Mesothelial cell of epicardium (in vitro differentiated cells): ENCODE results near the gene DPAGT1. TPM values are rescaled to one million over a fixed set of nuclear protein-coding genes. Genes with fewer than 3 reads are reported as not detected.
A peak's percentile ranks its signal among the peaks of the same experiment; 100 is the strongest.
"Not testable (repeated sequence)": the region's sequence is repeated elsewhere in the genome, so short reads cannot be mapped to it uniquely, and the experiment has no call there.

ENCODE experiments used
- DNase-seq, 2 experiments: peaks; one replicate each; pipeline ENCODE4 v3.0.0; 2021; ENCODE audit warnings: low spot score in 2 of 2; ENCODE audit not compliant: unreplicated experiment in 2 of 2
- H3K27ac Mint-ChIP-seq: 2 replicates; pipeline ENCODE4 v1.8.0; 2021; ENCODE audit warnings: mixed read lengths
- H3K27me3 Mint-ChIP-seq: 2 replicates; pipeline ENCODE4 v1.8.0; 2021; ENCODE audit warnings: low read depth, mixed read lengths
- H3K36me3 Mint-ChIP-seq: 2 replicates; pipeline ENCODE4 v1.8.0; 2021; ENCODE audit warnings: mixed read lengths
- H3K4me1 Mint-ChIP-seq: 2 replicates; pipeline ENCODE4 v1.8.0; 2021; ENCODE audit warnings: mixed read lengths
- H3K4me3 Mint-ChIP-seq: 2 replicates; pipeline ENCODE4 v1.8.0; 2021; ENCODE audit warnings: mild to moderate bottlenecking, moderate library complexity, mixed read lengths
- H3K9me3 Mint-ChIP-seq: 2 replicates; pipeline ENCODE4 v1.8.0; 2021; ENCODE audit warnings: mixed read lengths
- total RNA-seq: library from RNA; stranded (reverse); gene quantifications from 3 replicates; pipeline ENCODE4 v1.2.1, GENCODE V29; 2021
- TF ChIP-seq, protein P1 (sequence below): fragments of 200-600 bp; sonication (generic); IDR thresholded peaks from one replicate; pipeline ENCODE4 v1.5.0; 2021; ENCODE audit warnings: antibody characterized with exemption; ENCODE audit not compliant: unreplicated experiment

DPAGT1 gene
- total RNA-seq, 1 donor from 2014 or later, result 47.7 TPM

DNA sequence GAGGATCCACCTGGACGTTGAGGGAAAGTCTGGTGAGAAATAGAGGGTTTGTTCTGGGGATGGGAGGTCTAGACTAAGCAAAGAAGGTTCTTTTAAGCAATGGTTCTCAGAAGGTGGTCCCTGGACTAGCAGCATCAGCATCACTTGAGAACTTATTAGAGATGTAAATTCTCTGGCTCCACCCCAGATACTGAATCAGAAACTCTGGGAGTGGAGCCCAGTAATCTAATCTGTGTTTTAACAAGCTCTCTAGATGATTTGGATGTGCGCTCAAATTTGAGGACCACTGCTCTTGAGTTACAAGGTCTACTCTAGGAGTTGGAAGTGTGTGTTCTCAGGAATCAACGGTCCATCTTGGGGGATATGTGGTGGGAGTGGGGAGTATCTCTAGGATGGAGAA lies 43.9 kb upstream of the DPAGT1 start:
- no peak overlapping the region for H3K27ac Mint-ChIP-seq
- H3K27me3 Mint-ChIP-seq, result peaks cover 56% of the 10 kb centered on the region
- no peaks in the 10 kb centered on the region for H3K9me3 Mint-ChIP-seq
- no peak overlapping the region for H3K4me3 Mint-ChIP-seq
- H3K4me1 Mint-ChIP-seq, result peaks cover 2% of the 10 kb centered on the region
- no peaks in the 10 kb centered on the region for H3K36me3 Mint-ChIP-seq
- TF ChIP-seq, protein P1, sequence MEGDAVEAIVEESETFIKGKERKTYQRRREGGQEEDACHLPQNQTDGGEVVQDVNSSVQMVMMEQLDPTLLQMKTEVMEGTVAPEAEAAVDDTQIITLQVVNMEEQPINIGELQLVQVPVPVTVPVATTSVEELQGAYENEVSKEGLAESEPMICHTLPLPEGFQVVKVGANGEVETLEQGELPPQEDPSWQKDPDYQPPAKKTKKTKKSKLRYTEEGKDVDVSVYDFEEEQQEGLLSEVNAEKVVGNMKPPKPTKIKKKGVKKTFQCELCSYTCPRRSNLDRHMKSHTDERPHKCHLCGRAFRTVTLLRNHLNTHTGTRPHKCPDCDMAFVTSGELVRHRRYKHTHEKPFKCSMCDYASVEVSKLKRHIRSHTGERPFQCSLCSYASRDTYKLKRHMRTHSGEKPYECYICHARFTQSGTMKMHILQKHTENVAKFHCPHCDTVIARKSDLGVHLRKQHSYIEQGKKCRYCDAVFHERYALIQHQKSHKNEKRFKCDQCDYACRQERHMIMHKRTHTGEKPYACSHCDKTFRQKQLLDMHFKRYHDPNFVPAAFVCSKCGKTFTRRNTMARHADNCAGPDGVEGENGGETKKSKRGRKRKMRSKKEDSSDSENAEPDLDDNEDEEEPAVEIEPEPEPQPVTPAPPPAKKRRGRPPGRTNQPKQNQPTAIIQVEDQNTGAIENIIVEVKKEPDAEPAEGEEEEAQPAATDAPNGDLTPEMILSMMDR, result no peak
- DNase-seq, result no peak

DNA sequence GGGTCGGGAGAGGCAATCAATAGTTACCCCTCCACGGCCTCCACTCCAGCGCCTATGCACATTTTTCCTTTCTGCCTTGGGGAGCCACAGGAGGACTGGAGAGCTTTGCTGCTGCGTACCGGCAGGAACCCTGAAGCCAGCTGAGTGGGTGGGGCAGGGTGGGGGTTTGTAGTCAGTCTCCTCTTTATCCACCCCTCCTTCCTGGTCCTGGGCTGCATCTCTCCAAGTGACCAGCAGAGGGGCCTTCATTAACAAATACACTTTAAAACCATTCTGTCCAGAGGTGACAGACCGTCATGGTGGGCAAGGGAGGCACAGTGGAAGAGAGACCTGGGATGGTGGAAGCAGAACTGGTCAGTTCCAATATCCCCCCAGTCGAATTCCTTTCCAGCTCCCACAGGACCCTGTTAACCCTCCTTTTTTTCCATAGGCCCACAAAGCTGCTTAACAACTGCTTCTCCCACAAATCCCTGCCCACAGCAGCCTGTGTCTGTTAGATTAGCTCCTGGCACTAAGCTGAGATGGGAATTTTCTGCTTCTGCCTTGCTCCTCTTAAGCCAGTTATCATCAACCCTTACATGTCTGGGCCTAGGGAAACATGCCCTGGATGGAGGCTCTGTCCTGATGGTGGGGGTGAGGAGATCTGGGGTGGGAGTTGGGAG lies 43.3 kb upstream of the DPAGT1 start:
- H3K4me3 Mint-ChIP-seq, result no peak overlapping the region
- H3K27ac Mint-ChIP-seq, result no peak overlapping the region
- no peaks in the 10 kb centered on the region for H3K9me3 Mint-ChIP-seq
- peaks cover 50% of the 10 kb centered on the region for H3K27me3 Mint-ChIP-seq
- DNase-seq, result peak in 1 of 2 experiments; percentile 56
- H3K36me3 Mint-ChIP-seq, result no peaks in the 10 kb centered on the region
- TF ChIP-seq, protein P1, result peak; percentile 71
- peaks cover 2% of the 10 kb centered on the region for H3K4me1 Mint-ChIP-seq

DNA sequence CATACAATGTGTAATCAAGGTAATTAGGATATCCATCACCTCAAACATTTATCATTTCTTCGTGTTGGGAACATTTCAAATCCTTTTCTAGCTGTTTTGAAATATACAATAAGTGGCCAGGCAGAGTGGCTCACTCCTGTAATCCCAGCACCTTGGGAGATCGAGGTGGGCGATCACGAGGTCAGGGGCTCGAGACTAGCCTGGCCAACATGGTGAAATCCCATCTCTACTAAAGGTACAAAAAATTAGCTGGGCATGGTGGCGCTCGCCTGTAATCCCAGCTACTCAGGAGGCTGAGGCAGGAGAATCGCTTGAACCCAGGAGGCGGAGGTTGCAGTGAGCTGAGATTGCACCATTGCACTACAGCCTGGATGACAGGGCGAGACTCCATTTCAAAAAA lies 37.6 kb upstream of the DPAGT1 start:
- not testable (repeated sequence) for H3K9me3 Mint-ChIP-seq, H3K36me3 Mint-ChIP-seq
- peaks cover 16% of the 10 kb centered on the region for H3K27me3 Mint-ChIP-seq

DNA sequence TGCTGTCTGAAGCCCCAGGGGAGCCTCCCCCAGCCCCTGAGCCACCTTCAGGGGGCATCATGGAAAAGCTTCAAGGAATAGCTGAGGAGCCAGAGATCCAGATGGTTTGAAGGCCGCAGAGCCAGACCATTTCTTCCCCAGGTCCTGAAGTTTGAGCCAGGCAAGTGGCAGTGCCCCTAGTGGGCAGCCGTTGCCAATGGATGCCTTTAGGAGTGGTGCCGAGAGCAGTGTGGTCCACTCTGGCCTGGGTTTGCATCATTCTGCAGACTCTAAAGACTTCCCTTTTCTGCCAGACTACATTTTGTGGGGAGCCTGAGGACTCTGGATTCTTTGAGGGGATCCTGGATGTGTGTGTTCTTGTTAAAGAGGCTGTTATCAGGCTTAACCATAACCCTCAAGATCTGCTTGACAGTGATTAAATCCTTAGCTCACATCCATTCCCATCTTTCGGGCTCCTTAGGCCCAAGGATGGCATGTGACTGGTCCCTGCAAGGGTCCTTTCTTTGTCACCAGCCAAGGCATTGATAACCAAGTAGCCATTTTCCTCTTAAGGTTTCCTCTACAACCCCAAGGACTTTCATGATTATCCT lies 32.8 kb upstream of the DPAGT1 start:
- H3K36me3 Mint-ChIP-seq, result peaks cover 23% of the 10 kb centered on the region
- no peak overlapping the region for H3K4me3 Mint-ChIP-seq
- H3K9me3 Mint-ChIP-seq, result no peaks in the 10 kb centered on the region
- H3K27me3 Mint-ChIP-seq, result peaks cover 9% of the 10 kb centered on the region
- DNase-seq, result no peak
- H3K27ac Mint-ChIP-seq, result no peak overlapping the region
- TF ChIP-seq, protein P1, result peak; percentile 36
- no peaks in the 10 kb centered on the region for H3K4me1 Mint-ChIP-seq

More for the DNA sequence above, 37.6 kb upstream of the DPAGT1 start:
- H3K4me1 Mint-ChIP-seq, DNase-seq, H3K27ac Mint-ChIP-seq, H3K4me3 Mint-ChIP-seq: not testable (repeated sequence)

DNA sequence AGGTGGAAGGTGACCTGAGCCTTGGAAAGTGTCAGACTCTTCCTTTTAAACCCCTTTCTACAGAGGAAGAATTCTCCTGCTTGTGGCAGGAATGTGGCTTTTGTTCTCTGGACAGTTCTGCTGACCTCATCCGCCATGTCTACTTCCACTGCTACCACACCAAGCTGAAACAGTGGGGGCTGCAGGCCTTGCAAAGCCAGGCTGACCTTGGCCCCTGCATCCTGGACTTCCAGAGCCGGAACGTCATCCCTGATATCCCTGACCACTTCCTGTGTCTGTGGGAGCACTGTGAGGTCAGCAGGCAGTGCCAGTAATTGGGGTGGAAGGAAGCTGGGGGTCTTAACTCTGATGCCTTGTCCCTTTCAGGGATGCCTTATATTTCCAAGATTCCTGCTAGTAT lies 29.0 kb upstream of the DPAGT1 start:
- H3K36me3 Mint-ChIP-seq, result peaks cover 23% of the 10 kb centered on the region

More for the DNA sequence above, 29.0 kb upstream of the DPAGT1 start:
- no peaks in the 10 kb centered on the region for H3K27me3 Mint-ChIP-seq
- TF ChIP-seq, protein P1, result no peak
- H3K27ac Mint-ChIP-seq, result no peak overlapping the region
- DNase-seq, result no peak
- no peaks in the 10 kb centered on the region for H3K4me1 Mint-ChIP-seq
- H3K4me3 Mint-ChIP-seq, result no peak overlapping the region
- H3K9me3 Mint-ChIP-seq, result no peaks in the 10 kb centered on the region
